ENCODE data around the gene PWWP2A. TPM values are rescaled to one million over a fixed set of nuclear protein-coding genes. Genes with fewer than 3 reads are reported as not detected.

PWWP2A gene
- total and polyA plus RNA-seq, 2 of the 8 experiments (the other 6 are each of a cell fraction or from before 2014, with no cell fraction given): 18.5 to 63.0 TPM

- POLR2A ChIA-PET (ENCODE audit: partially characterized antibody): interaction anchor here (0.6 to 2.4 kb wide), 2 partner anchors 12 to 13 kb away, joined by 4 to 6 read pairs; no protein-coding TSS in a partner anchor
- H3K4ac ChIP-seq (replicated peaks; ENCODE audit: insufficient read length, low read depth, low read length): no peak overlapping the region
- H4K8ac ChIP-seq (ENCODE audit: extremely low read depth, insufficient read depth, low read length): no peak overlapping the region
- no peak overlapping the region for H2BK15ac ChIP-seq (ENCODE audit: low read length)
- no peaks in the 10 kb centered on the region; the same call in 1 of the 2 replicates for H3K79me1 ChIP-seq (ENCODE audit: low read depth, low read length)
- peaks cover 0 to 2% of the 10 kb centered on the region in 2 experiments for H4K20me1 ChIP-seq (replicated peaks in 1 of 2; ENCODE audit: control insufficient read depth in 1 of 2, insufficient read depth in 2 of 2, low read length in 2 of 2)
- FAIRE-seq: no peak
- no peak for TF ChIP-seq CHD2 (IDR thresholded peaks at IDR 0.05; ENCODE audit: low read length)
- TF ChIP-seq ZNF274 (IDR thresholded peaks at IDR 0.05; ENCODE audit: borderline replicate concordance, extremely low read depth, low read length): no peak
- no peak for TF ChIP-seq BACH1 (IDR thresholded peaks at IDR 0.05; ENCODE audit: low read length)
- no peak for TF ChIP-seq JUND (IDR thresholded peaks at IDR 0.05; ENCODE audit: low read length)
- no peak for TF ChIP-seq TCF12 (IDR thresholded peaks at IDR 0.05; ENCODE audit: low read depth, low read length)
- TF ChIP-seq RXRA (IDR thresholded peaks at IDR 0.05; ENCODE audit: insufficient read depth, low read depth, low read length): no peak
- no peak for TF ChIP-seq CREB1 (IDR thresholded peaks at IDR 0.05)
- no peak for TF ChIP-seq TAF7 (optimal IDR thresholded peaks at IDR 0.05; ENCODE audit: borderline replicate concordance, low read depth, low read length)
- TF ChIP-seq RAD21 (IDR thresholded peaks at IDR 0.05 in 1 of 2, conservative IDR thresholded peaks at IDR 0.05 in 1 of 2; ENCODE audit: low read depth in 2 of 2, low read length in 2 of 2): no peak
- H3K23me2 ChIP-seq (ENCODE audit: low read depth, low read length): 0 out of 2 replicates have a peak, but pooled peaks cover 3% of the 10 kb centered on the region
- no peak overlapping the region for H3K27ac ChIP-seq (ENCODE audit: low read depth, low read length)
- no peak overlapping the region for H2BK12ac ChIP-seq (ENCODE audit: low read depth, low read length)
- no peak overlapping the region for H3K56ac ChIP-seq (replicated peaks; ENCODE audit: insufficient read length, low read depth, low read length)
- peaks cover 4 to 66% of the 10 kb centered on the region in 2 experiments; a peak in 3 of 4 replicates for H3K79me2 ChIP-seq (ENCODE audit: control insufficient read depth in 1 of 2, insufficient read depth in 2 of 2, low read length in 2 of 2)
- no peak overlapping the region for H4K5ac ChIP-seq (ENCODE audit: insufficient read length, low read depth, low read length)
- no peak overlapping the region for H2AFZ ChIP-seq (ENCODE audit: low read length)
- peaks cover 4 to 47% (median 29%) of the 10 kb centered on the region in 4 experiments; a peak in 7 of 8 replicates for H3K36me3 ChIP-seq (ENCODE audit: control insufficient read depth in 2 of 4, insufficient read depth in 4 of 4, low read length in 3 of 4)
- no peaks in the 10 kb centered on the region for H3K9me3 ChIP-seq (ENCODE audit: insufficient read depth in 2 of 2, low read depth in 1 of 2, low read length in 1 of 2)
- no peak overlapping the region for H3K18ac ChIP-seq (ENCODE audit: extremely low read depth, low read length)
- H3K27me3 ChIP-seq (replicated peaks in 1 of 4; ENCODE audit: control insufficient read depth in 3 of 4, extremely low read depth in 1 of 4, insufficient read depth in 3 of 4, low read length in 3 of 4): no peaks in the 10 kb centered on the region
- no peak overlapping the region for H2AK5ac ChIP-seq (ENCODE audit: low read depth, low read length)
- H2BK20ac ChIP-seq (ENCODE audit: low read length): no peak overlapping the region
- H2BK120ac ChIP-seq (replicated peaks; ENCODE audit: low read depth, low read length): no peak overlapping the region
- H3K4me1 ChIP-seq (replicated peaks in 1 of 4; ENCODE audit: control insufficient read depth in 3 of 4, insufficient read depth in 4 of 4, low read length in 3 of 4): peaks cover 0 to 5% (median 0%) of the 10 kb centered on the region in 4 experiments; a peak in 2 of 7 replicates
- H4K91ac ChIP-seq (replicated peaks; ENCODE audit: insufficient read length, low read length): no peak overlapping the region
- DNase-seq (ENCODE audit: low read depth in 1 of 2, low spot score in 2 of 2): no peak
- no peak overlapping the region for H2BK5ac ChIP-seq (ENCODE audit: low read depth, low read length)
- H3K23ac ChIP-seq (ENCODE audit: insufficient read length): no peak overlapping the region
- no peak overlapping the region for H3K9ac ChIP-seq (replicated peaks in 1 of 4; ENCODE audit: extremely low read depth in 1 of 4, low read depth in 3 of 4, low read length in 3 of 4)
- H3K4me2 ChIP-seq (ENCODE audit: insufficient read depth in 1 of 2, low read depth in 2 of 2, low read length in 2 of 2): no peak overlapping the region; a peak in 1 of 4 replicates
- peak overlapping the region in 1 of 4 experiments; percentile 97; a peak in 1 of 8 replicates for H3K4me3 ChIP-seq (ENCODE audit: extremely low read depth in 1 of 4, insufficient read depth in 2 of 4, low read depth in 3 of 4, low read length in 4 of 4)
- CTCF ChIA-PET (ENCODE audit: partially characterized antibody): no interaction called here
- 96% methylated on average over 7 of the region's 7 CpGs; no CpG with 5 or more reads in 1 of the 2 experiments for WGBS, 2 experiments (ENCODE audit: extremely low coverage in 1 of 2, insufficient coverage in 1 of 2, insufficient read length in 1 of 2, insufficient replicate concordance in 2 of 2, low coverage in 1 of 2, low lambda C conversion rate in 2 of 2, missing lambda C conversion rate in 1 of 2)
- no peak overlapping the region for H3K14ac ChIP-seq (ENCODE audit: insufficient read length)
These were observed 2.3 kb downstream of the PWWP2A start for GRCh38 chr5:160116991-160117390.
